NCI-H2227 treated with DMSO at 0.1 percent for 48 hours (cell line): Measurements from ENCODE around the gene PLEKHS1.

Source experiments
- DNase-seq: peaks from one replicate; lab custom pipeline; 2025; lab: John Stamatoyannopoulos, UW

Gene PLEKHS1

GRCh38 chr10:113751181-113751732 lies at the start of gene PLEKHS1:
TSS of gene PLEKHS1 (plus strand) at chr10:113751682. CDS start at chr10:113755278, 3,596 bp downstream.
- no peak for DNase-seq

GRCh38 chr10:113704637-113705343 lies 46.7 kb upstream of the PLEKHS1 start:
- DNase-seq, result peak; percentile 42

GRCh38 chr10:113705344-113705652 lies 46.2 kb upstream of the PLEKHS1 start:
- DNase-seq, result no peak

- no peak for DNase-seq
Measured at GRCh38 chr10:113706623-113707022, 44.9 kb upstream of the PLEKHS1 start.

- no peak for DNase-seq
Measured at GRCh38 chr10:113708640-113709039, 42.8 kb upstream of the PLEKHS1 start.

- peak; percentile 75 for DNase-seq
Measured at GRCh38 chr10:113709221-113709838, 42.2 kb upstream of the PLEKHS1 start.

GRCh38 chr10:113711142-113711541 lies 40.3 kb upstream of the PLEKHS1 start:
- DNase-seq, result no peak

- no peak for DNase-seq
Measured at GRCh38 chr10:113712024-113712423, 39.5 kb upstream of the PLEKHS1 start.

GRCh38 chr10:113712755-113713639 lies 38.5 kb upstream of the PLEKHS1 start:
- no peak for DNase-seq

- no peak for DNase-seq
Measured at GRCh38 chr10:113713640-113713982, 37.9 kb upstream of the PLEKHS1 start.

- DNase-seq, result no peak
Measured at GRCh38 chr10:113716109-113716910, 35.2 kb upstream of the PLEKHS1 start.

GRCh38 chr10:113718969-113719822 lies 32.3 kb upstream of the PLEKHS1 start:
- DNase-seq, result no peak

- no peak for DNase-seq
Measured at GRCh38 chr10:113720386-113720785, 31.1 kb upstream of the PLEKHS1 start.

GRCh38 chr10:113732160-113732881 lies 19.2 kb upstream of the PLEKHS1 start:
- DNase-seq, result no peak

GRCh38 chr10:113732966-113733365 lies 18.5 kb upstream of the PLEKHS1 start:
- DNase-seq, result no peak

GRCh38 chr10:113733635-113734034 lies 17.8 kb upstream of the PLEKHS1 start:
- no peak for DNase-seq

GRCh38 chr10:113735913-113736312 lies 15.6 kb upstream of the PLEKHS1 start:
- DNase-seq, result no peak

GRCh38 chr10:113736576-113736975 lies 14.9 kb upstream of the PLEKHS1 start:
- DNase-seq, result no peak

- DNase-seq, result no peak
Measured at GRCh38 chr10:113739031-113739430, 12.5 kb upstream of the PLEKHS1 start.

- DNase-seq, result no peak
Measured at GRCh38 chr10:113739577-113739976, 11.9 kb upstream of the PLEKHS1 start.
